K562 (cell line): ENCODE data around the gene DDX23. TPM values are rescaled to one million over a fixed set of nuclear protein-coding genes. Genes with fewer than 3 reads are reported as not detected.

ENCODE experiments used
- ASH1L ChIP-seq: fragments of 450-650 bp; IDR thresholded peaks from 2 replicates; pipeline ENCODE4 v1.6.1; 2018; ENCODE audit warnings: borderline replicate concordance, mild to moderate bottlenecking, low read depth; ENCODE audit not compliant: partially characterized antibody
- BCOR ChIP-seq: fragments of 450-650 bp; IDR thresholded peaks from 2 replicates; pipeline ENCODE4 v1.6.1; 2016
- BRD4 ChIP-seq: fragments of 200-600 bp; sonication (generic); IDR thresholded peaks from 2 replicates; pipeline ENCODE4 v1.6.1; 2017; ENCODE audit warnings: inconsistent platforms
- CCNT2 ChIP-seq: IDR thresholded peaks from 2 replicates; pipeline ENCODE4 v1.6.1; 2011; ENCODE audit warnings: borderline replicate concordance, low read depth, mild to moderate bottlenecking, moderate library complexity, mixed read lengths, low read length; ENCODE audit not compliant: insufficient read length; ENCODE audit errors: extremely low read depth
- ETV6 ChIP-seq, 3 experiments: fragments of 150-350 bp in 1 of 3; sonication (generic) in 1 of 3; formaldehyde crosslinking in 1 of 3; IDR thresholded peaks; 2 replicates each; pipeline versions ENCODE4 v1.6.1 to v1.8.0; 2014 to 2022; ENCODE audit warnings: borderline replicate concordance in 2 of 3, low read depth in 2 of 3, antibody characterized with exemption in 1 of 3, low read length in 1 of 3, mild to moderate bottlenecking in 1 of 3, missing genetic modification reagents in 1 of 3
- GABPA ChIP-seq: fragments of 200-800 bp; sonication (Bioruptor generic); conservative IDR thresholded peaks from 2 replicates; pipeline ENCODE4 v1.6.1; 2016; ENCODE audit warnings: low read depth, missing genetic modification characterization, missing compliant biosample characterization
- HDAC1 ChIP-seq, 2 experiments: fragments of 450-650 bp; IDR thresholded peaks; 2 replicates each; pipeline ENCODE4 v1.6.1; 2016 to 2017; ENCODE audit warnings: inconsistent platforms in 1 of 2, mild to moderate bottlenecking in 1 of 2, moderate library complexity in 1 of 2
- KLF13 ChIP-seq: fragments of 450-650 bp; IDR thresholded peaks from 2 replicates; pipeline ENCODE4 v1.6.1; 2016; ENCODE audit warnings: missing genetic modification characterization, low read depth, mild to moderate bottlenecking, missing compliant biosample characterization, moderate library complexity, borderline replicate concordance
- MAZ ChIP-seq, 2 experiments: fragments of 450-650 bp in 1 of 2; sonication (generic) in 1 of 2; formaldehyde crosslinking; IDR thresholded peaks in 1 of 2; conservative IDR thresholded peaks in 1 of 2; 2 replicates each; pipeline versions ENCODE4 v1.4.0 to v1.5.0; 2020; ENCODE audit warnings: mild to moderate bottlenecking in 1 of 2, missing genetic modification reagents in 1 of 2
- MTA1 ChIP-seq: fragments of 450-650 bp; IDR thresholded peaks from 2 replicates; pipeline ENCODE4 v1.6.1; 2017; ENCODE audit warnings: borderline replicate concordance
- NEUROD1 ChIP-seq: fragments of 150-350 bp; IDR thresholded peaks from 2 replicates; pipeline ENCODE4 v1.6.1; 2014; ENCODE audit warnings: borderline replicate concordance, low read length, low read depth; ENCODE audit not compliant: partially characterized antibody
- NFYB ChIP-seq: IDR thresholded peaks from 2 replicates; pipeline ENCODE4 v1.6.1; 2011; ENCODE audit warnings: mild to moderate bottlenecking, moderate library complexity; ENCODE audit not compliant: insufficient read length; ENCODE audit errors: extremely low read depth
- NR2C1 ChIP-seq, 2 experiments: fragments of 450-650 bp; IDR thresholded peaks; 2 replicates each; pipeline ENCODE4 v1.6.1; 2017; ENCODE audit warnings: mild to moderate bottlenecking in 2 of 2, antibody characterized with exemption in 1 of 2, inconsistent platforms in 1 of 2, missing compliant biosample characterization in 1 of 2, missing genetic modification characterization in 1 of 2
- NRF1 ChIP-seq, 2 experiments: fragments of 450-650 bp; IDR thresholded peaks in 1 of 2; conservative IDR thresholded peaks in 1 of 2; 2 replicates each; pipeline ENCODE4 v1.6.1; 2014; ENCODE audit warnings: mild to moderate bottlenecking in 2 of 2
- POLR2AphosphoS5 ChIP-seq: IDR thresholded peaks from 2 replicates; pipeline ENCODE4 v1.6.1; 2011; ENCODE audit warnings: mild to moderate bottlenecking, low read depth, low read length, moderate library complexity; ENCODE audit not compliant: control insufficient read depth, insufficient read depth
- RBBP5 ChIP-seq: fragments of 200-600 bp; sonication (generic); IDR thresholded peaks from 2 replicates; pipeline ENCODE4 v1.6.1; 2012; ENCODE audit warnings: borderline replicate concordance, mild to moderate bottlenecking, low read length, control low read depth, inconsistent platforms; ENCODE audit not compliant: insufficient read depth, poor library complexity, severe bottlenecking
- SIRT6 ChIP-seq: IDR thresholded peaks from one replicate; pipeline ENCODE4 v1.6.1; 2012; ENCODE audit warnings: low read depth, mild to moderate bottlenecking, control low read depth, inconsistent platforms, low read length, moderate library complexity
- SMAD4 ChIP-seq: fragments of 250-450 bp; sonication (Bioruptor Pico); conservative IDR thresholded peaks from 2 replicates; pipeline ENCODE4 v1.8.0; 2021; ENCODE audit warnings: inconsistent platforms, mild to moderate bottlenecking, moderate library complexity
- SRSF7 ChIP-seq: fragments of 200-400 bp; formaldehyde crosslinking; optimal IDR thresholded peaks from 2 replicates; pipeline ENCODE3; 2017; ENCODE audit warnings: mild to moderate bottlenecking, low read depth, low read length
- SRSF9 ChIP-seq: fragments of 200-400 bp; formaldehyde crosslinking; IDR thresholded peaks from 2 replicates; pipeline ENCODE4 v1.6.1; 2017; ENCODE audit warnings: low read depth, low read length, borderline replicate concordance
- ZBTB9 ChIP-seq: fragments of 450-650 bp; formaldehyde crosslinking; IDR thresholded peaks from 2 replicates; pipeline ENCODE4 v1.4.0; 2020; ENCODE audit warnings: mild to moderate bottlenecking, moderate library complexity
- ZNF134 ChIP-seq: fragments of 250-450 bp; sonication (Bioruptor Pico); conservative IDR thresholded peaks from 2 replicates; pipeline ENCODE4 v1.4.0; 2020
- ZNF589 ChIP-seq: fragments of 200-800 bp; sonication (Bioruptor generic); IDR thresholded peaks from 2 replicates; pipeline ENCODE4 v1.6.1; 2016; ENCODE audit warnings: low read depth, missing genetic modification characterization, missing compliant biosample characterization
- polyA plus RNA-seq, 8 experiments: library from polyadenylated mRNA; depleted of rRNA in 4 of 8; stranded (reverse) in 5 of 8; unstranded in 3 of 8; fragments of >200 nt; fragmentation: Nextera tagmentation in 2 of 8; fragmentation: Illumina TruSeq in 1 of 8; extraction: Ambion mirVana in 2 of 8; extraction: Trizol in 1 of 8; gene quantifications; 2 replicates each; pipeline versions ENCODE4 v1.2.1 to v1.2.3, GENCODE V29; 2011 to 2014; ENCODE audit warnings: inconsistent platforms in 1 of 8, missing spikeins in 1 of 8
- total RNA-seq, 7 experiments: library from RNA; depleted of rRNA in 6 of 7; stranded (reverse); fragments of >200 nt in 6 of 7; fragmentation: Illumina TruSeq in 2 of 7; extraction: Trizol in 2 of 7; gene quantifications; 2 replicates each; pipeline versions ENCODE4 v1.2.1 to v1.2.3, GENCODE V29; 2011 to 2021; ENCODE audit warnings: low replicate concordance in 1 of 7

Gene DDX23
- total and polyA plus RNA-seq, 9 of the 15 experiments (the other 6 are each of a cell fraction or from before 2014, with no cell fraction given), result 32.4 to 138 (median 104) TPM

DNA sequence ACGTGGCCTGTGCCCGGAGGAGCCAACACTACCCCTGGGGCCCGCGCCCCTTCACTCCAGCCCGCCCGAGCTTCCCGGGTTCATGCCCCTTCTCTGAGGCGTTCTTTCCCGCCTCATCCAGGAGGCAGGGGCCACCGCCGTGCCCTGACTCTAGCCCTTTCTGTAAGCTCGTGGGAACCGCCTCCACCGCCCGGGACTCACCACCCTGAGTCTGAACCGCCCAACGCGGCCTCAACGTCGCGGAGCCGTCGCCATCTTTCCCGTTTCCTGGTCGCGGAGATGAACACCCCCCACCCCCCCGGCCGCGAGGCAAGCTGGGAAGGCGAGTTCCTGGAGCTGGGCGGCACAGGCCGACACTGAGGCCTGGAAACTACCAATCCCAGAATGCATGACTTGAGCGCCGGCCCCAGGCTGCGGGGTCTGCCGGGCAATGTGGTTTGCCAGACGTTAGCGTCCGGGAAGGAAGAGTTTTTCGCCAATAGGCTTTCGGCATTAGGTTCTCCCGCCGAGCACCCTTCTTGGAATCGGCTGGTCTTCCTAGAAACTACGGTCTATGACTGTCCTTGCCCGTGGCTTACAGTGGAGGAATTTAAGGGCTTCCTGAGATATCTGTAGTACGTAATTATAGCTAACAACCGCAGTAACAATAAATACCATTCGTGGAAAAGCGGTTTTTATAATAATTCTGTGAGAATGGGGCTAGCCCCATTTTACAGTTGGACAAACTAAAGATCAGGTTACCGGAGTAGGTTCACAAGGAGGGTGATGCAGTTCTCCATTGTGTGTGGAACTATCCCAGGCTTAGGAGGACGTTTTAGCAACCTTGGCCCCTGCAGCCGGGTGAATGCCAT lies at the start of gene DDX23 (continued):
- TF ChIP-seq ZNF134 (CRISPR knock-in tag) (peak; percentile 74), ZNF589 (peak; percentile 90), NRF1 (conservative IDR thresholded peaks at IDR 0.05 in 1 of 2, IDR thresholded peaks at IDR 0.05 in 1 of 2) (peak; percentile 44 to 62; a peak in 3 of 4 replicates), ZBTB9 (peak; percentile 91), GABPA (tag) (peak; percentile 79), ASH1L (peak; percentile 88), SRSF7 (no peak), SRSF9 (no peak), KLF13 (tag) (peak; percentile 81; the same call in 1 of the 2 replicates), NR2C1 (IDR thresholded peaks at IDR 0.05) (peak; percentile 86), NR2C1 (tag; IDR thresholded peaks at IDR 0.05) (peak; percentile 95), ETV6 (IDR thresholded peaks at IDR 0.05; ENCODE audit: borderline replicate concordance in 1 of 2, low read depth in 2 of 2, low read length in 1 of 2) (peak in 1 of 2 experiments; percentile 85; a peak in 1 of 4 replicates), ETV6 (CRISPR knock-in tag; IDR thresholded peaks at IDR 0.05; ENCODE audit: borderline replicate concordance) (no peak), BRD4 (peak; percentile 62; the same call in 1 of the 2 replicates), POLR2AphosphoS5 (peak; percentile 72), MTA1 (peak; percentile 96), BCOR (peak; percentile 93), HDAC1 (IDR thresholded peaks at IDR 0.05) (peak in 1 of 2 experiments; percentile 89; a peak in 2 of 4 replicates), SIRT6 (no peak), SMAD4 (CRISPR knock-in tag) (peak; percentile 85), NEUROD1 (peak; percentile 47), MAZ (CRISPR knock-in tag; conservative IDR thresholded peaks at IDR 0.05 in 1 of 2, IDR thresholded peaks at IDR 0.05 in 1 of 2) (peak; percentile 97 to 100), RBBP5 (peak; percentile 86), CCNT2 (peak; percentile 74), NFYB (peak; percentile 25)
